GM21528 (cell line): ENCODE measurements around the gene ITFG1.
"Not testable (repeated sequence)": the region's sequence is repeated elsewhere in the genome, so short reads cannot be mapped to it uniquely, and the experiment has no call there.

Experiments used
- ATAC-seq: cut with Tn5 transposase; IDR thresholded peaks from one replicate; pipeline ENCODE4 v1.9.1; 2021; ENCODE audit warnings: mild to moderate bottlenecking, moderate library complexity; ENCODE audit not compliant: unreplicated experiment, low FRiP score

The ITFG1 gene

GRCh38 chr16:47349029-47349428, 111.8 kb downstream of the ITFG1 start:
- not testable (repeated sequence) for ATAC-seq

DNA sequence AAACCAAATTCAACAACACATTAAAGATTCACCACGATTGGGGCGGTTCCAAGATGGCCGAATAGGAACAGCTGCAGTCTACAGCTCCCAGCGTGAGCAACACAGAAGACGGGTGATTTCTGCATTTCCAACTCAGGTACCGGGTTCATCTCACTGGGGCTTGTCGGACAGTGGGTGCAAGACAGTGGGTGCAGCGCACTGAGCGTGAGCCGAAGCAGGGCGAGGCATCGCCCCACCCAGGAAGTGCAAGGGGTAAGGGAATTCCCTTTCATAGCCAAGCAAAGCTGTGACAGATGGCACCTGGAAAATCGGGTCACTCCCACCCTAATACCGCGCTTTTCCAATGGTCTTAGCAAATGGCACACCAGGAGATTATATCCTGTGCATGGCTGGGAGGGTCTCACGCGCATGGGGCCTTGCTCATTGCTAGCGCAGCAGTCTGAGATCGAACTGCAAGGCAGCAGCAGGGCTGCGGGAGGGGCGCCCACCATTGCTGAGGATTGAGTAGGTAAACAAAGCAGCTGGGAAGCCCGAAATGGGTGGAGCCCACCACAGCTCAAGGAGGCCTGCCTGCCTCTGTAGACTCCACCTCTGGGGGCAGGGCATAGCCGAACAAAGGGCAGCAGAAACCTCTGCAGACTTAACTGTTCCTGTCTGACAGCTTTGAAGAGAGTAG, 113.7 kb downstream of the ITFG1 start:
- not testable (repeated sequence) for ATAC-seq

DNA sequence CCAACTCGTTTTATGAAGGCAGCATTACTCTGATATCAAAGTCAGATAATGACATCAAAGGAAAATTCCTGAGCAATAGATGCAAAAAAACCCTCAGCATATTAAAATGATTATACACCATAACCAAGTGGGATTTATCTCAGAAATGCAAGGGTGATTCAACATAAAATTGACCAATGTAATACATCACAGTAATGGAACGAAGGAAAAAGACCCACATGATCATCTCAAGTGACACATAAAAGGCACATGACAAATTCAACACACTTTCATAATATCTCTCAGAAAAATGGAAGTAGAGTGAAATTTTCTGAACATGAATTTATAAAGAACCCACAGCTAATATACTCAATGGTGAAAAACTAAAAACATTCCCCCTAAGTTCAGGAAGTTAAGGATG, 118.8 kb downstream of the ITFG1 start:
- ATAC-seq, result no peak

- not testable (repeated sequence) for ATAC-seq
Observed at GRCh38 chr16:47330562-47330961, 130.3 kb downstream of the ITFG1 start.

DNA sequence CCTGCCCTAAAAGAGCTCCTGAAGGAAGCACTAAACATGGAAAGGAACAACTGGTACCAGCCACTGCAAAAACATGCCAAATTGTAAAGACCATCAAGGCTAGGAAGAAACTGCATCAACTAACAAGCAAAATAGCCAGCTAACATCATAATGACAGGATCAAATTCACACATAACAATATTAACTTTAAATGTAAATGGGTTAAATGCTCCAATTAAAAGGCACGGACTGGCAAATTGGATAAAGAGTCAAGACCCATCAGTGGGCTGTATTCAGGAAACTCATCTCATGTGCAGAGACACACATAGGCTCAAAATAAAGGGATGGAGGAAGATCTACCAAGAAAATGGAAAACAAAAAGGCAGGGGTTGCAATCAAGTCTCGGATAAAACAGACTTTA, 136.6 kb downstream of the ITFG1 start:
- not testable (repeated sequence) for ATAC-seq

DNA sequence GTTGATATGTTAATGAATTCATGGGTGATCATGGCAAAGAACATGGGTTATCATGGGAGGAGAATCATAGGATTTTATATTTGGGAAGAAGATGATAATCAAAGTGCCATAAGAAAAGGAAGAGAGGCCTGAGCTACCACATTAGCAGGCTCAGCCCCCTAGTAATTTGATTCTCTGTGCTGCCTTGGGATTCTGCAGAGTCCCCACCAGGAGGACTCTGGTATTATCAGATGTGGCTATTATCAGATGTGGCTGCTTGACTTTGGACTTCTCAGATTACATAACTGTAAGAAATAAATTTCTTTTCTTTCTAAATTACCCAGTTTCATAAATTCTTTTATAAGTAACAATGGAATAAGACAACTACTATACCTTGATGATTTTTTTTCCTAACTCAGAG, 137.6 kb downstream of the ITFG1 start:
- no peak for ATAC-seq

GRCh38 chr16:47320546-47321310, 140.1 kb downstream of the ITFG1 start:
- ATAC-seq, result no peak

- ATAC-seq, result no peak
Observed at GRCh38 chr16:47317465-47318240, 143.2 kb downstream of the ITFG1 start.

- ATAC-seq, result no peak
Observed at GRCh38 chr16:47316442-47317015, 144.3 kb downstream of the ITFG1 start.

- no peak for ATAC-seq
Observed at GRCh38 chr16:47311738-47312505, 148.9 kb downstream of the ITFG1 start.

DNA sequence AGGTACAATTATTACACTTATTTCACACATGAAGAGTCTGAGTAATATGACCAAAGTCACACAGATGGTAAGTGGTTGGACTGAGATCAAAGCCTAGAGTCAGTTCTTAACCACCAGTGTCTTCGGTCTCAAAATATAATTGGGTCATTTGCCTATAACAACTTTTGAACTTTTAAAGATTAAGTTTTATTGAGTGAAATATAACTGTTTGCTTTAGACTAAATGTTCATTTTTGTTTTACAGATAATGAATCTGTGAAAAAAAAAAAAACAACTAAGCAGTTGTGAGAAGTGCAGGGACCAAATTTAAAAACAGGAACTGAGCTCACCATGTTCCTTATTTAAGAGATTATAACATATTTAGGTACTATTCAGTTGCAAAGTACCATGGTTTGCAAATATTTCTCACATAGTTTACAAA, 150.1 kb downstream of the ITFG1 start:
- no peak for ATAC-seq

- no peak for ATAC-seq
Observed at GRCh38 chr16:47309581-47310312, 151.1 kb downstream of the ITFG1 start.

GRCh38 chr16:47308601-47309000, 152.3 kb downstream of the ITFG1 start:
- no peak for ATAC-seq

GRCh38 chr16:47304563-47304962, 156.3 kb downstream of the ITFG1 start:
- ATAC-seq, result no peak

- no peak for ATAC-seq
Observed at GRCh38 chr16:47299587-47299986, 161.3 kb downstream of the ITFG1 start.

DNA sequence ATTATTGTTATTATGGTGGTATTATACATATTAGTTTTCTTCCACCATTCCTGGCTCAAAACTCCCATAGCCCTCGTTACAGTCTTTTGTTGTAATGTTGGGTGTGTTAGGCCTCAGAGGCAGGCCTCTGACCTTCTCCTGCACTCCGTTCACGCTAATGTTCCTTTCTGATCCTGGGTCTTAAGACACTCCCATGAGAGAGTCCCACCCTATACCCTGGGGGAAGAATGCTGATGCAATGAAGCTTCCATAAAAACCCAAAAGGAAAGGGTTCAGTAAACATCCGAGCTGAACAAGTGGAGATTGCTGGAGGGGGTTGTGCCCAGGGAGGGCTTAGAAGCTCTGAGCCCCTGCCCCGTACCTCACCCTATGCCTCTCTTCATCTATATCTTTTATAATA, 175.9 kb downstream of the ITFG1 start:
- no peak for ATAC-seq

GRCh38 chr16:47278306-47278970, 182.4 kb downstream of the ITFG1 start:
- no peak for ATAC-seq

- ATAC-seq, result no peak
Observed at GRCh38 chr16:47276522-47276921, 184.3 kb downstream of the ITFG1 start.

DNA sequence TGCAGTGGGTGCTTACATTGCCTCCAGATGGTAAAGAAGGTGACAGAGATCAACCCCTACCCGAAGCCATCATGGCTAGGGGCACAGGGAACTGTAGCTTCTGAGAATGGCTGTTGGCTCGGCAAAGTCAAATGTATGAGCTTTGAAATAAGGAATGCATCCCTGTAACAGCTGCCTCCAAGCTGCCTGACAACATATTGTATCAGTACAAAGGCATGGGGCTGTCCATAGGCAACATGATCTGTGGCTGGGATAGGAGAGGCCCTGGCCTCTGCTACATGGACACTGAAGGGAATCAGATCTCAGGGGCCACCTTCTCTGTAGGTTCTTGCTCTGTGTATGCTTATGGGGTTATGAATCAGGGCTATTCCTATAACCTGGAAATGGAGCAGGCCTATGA, 197.9 kb downstream of the ITFG1 start:
- no peak for ATAC-seq
